ENCODE measurements around the gene ZFYVE1. TPM values are rescaled to one million over a fixed set of nuclear protein-coding genes. Genes with fewer than 3 reads are reported as not detected.

ZFYVE1 gene
- polyA plus RNA-seq, 1 of the 3 experiments (the other 2 are of a cell fraction) = 18.6 TPM

DNA sequence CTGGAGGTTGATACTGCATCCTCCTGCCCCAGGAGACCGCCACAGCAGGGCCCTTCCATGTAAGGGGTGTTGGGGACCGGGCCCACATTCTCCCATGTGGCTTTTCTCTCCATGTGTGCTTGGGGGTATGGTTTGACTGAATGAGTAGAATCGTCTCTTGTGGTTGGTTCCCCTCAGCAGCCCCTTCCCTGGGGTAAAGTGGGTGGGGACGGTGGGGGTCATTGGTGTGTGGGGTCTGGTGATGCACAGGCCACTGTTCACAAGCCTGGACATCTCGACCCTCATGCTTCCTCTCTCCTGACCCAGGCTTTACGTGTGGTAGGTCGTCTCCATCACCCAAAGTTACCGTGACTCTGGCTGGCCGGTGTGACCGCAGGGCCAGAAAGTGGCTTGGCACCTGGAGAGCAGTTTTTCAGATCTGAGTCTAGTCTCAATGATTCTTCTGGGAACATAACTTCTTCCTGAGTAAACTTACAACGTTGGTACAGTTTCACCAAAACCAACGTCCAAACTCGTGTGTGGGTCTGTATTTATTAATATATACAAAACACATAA is 83.0 kb downstream of the ZFYVE1 start:
- Histone ChIP-seq H3K36me3 (replicated peaks in 1 of 2; ENCODE audit: control insufficient read depth in 1 of 2, insufficient read depth in 2 of 2, low read length in 1 of 2) (peaks cover 0 to 14% of the 10 kb centered on the region in 2 experiments), H3K27me3 (ENCODE audit: insufficient read depth) (no peaks in the 10 kb centered on the region), H3K27ac (ENCODE audit: low read depth in 2 of 2, low read length in 1 of 2) (no peak overlapping the region), H3K4me2 (no peak overlapping the region), H3K9me2 (no peaks in the 10 kb centered on the region), H3K4me1 (ENCODE audit: control insufficient read depth in 1 of 2, insufficient read depth in 2 of 2, low read depth in 1 of 2, low read length in 1 of 2) (no peaks in the 10 kb centered on the region), H2AFZ (ENCODE audit: low read depth) (no peak overlapping the region), H4K20me1 (ENCODE audit: insufficient read depth) (no peaks in the 10 kb centered on the region), H3K9me3 (no peaks in the 10 kb centered on the region), H3F3A (replicated peaks; ENCODE audit: insufficient read depth) (no peaks in the 10 kb centered on the region), H3K9ac (no peak overlapping the region), H3K4me3 (ENCODE audit: low read depth in 2 of 2, low read length in 1 of 2) (no peak overlapping the region), H3K79me2 (ENCODE audit: insufficient read depth) (no peaks in the 10 kb centered on the region)
- no peak for DNase-seq
- TF ChIP-seq, protein P1, sequence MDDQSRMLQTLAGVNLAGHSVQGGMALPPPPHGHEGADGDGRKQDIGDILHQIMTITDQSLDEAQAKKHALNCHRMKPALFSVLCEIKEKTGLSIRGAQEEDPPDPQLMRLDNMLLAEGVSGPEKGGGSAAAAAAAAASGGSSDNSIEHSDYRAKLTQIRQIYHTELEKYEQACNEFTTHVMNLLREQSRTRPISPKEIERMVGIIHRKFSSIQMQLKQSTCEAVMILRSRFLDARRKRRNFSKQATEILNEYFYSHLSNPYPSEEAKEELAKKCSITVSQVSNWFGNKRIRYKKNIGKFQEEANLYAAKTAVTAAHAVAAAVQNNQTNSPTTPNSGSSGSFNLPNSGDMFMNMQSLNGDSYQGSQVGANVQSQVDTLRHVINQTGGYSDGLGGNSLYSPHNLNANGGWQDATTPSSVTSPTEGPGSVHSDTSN (IDR thresholded peaks at IDR 0.05) = no peak
- TF ChIP-seq TEAD4 (IDR thresholded peaks at IDR 0.05; ENCODE audit: borderline replicate concordance, insufficient read depth) (no peak), POLR2AphosphoS5 (IDR thresholded peaks at IDR 0.05; ENCODE audit: low read depth, low read length) (no peak), EZH2phosphoT487 (IDR thresholded peaks at IDR 0.05; ENCODE audit: borderline replicate concordance, low read depth) (no peak), FOXJ3 (CRISPR knock-in tag; IDR thresholded peaks at IDR 0.05) (no peak), SMC3 (IDR thresholded peaks at IDR 0.05; ENCODE audit: low read depth, low read length) (no peak), ELF1 (IDR thresholded peaks at IDR 0.05) (no peak), RFX5 (IDR thresholded peaks at IDR 0.05; ENCODE audit: low read length) (no peak), GATA2 (CRISPR knock-in tag; IDR thresholded peaks at IDR 0.05) (no peak), FOSL2 (IDR thresholded peaks at IDR 0.05; ENCODE audit: borderline replicate concordance, low read depth) (no peak), JUND (IDR thresholded peaks at IDR 0.05) (no peak), RXRA (IDR thresholded peaks at IDR 0.05; ENCODE audit: borderline replicate concordance, low read depth) (no peak), NRF1 (IDR thresholded peaks at IDR 0.05; ENCODE audit: low read depth, low read length) (no peak), FOXM1 (IDR thresholded peaks at IDR 0.05; ENCODE audit: low read depth) (no peak)
- TF ChIP-seq, protein P2, sequence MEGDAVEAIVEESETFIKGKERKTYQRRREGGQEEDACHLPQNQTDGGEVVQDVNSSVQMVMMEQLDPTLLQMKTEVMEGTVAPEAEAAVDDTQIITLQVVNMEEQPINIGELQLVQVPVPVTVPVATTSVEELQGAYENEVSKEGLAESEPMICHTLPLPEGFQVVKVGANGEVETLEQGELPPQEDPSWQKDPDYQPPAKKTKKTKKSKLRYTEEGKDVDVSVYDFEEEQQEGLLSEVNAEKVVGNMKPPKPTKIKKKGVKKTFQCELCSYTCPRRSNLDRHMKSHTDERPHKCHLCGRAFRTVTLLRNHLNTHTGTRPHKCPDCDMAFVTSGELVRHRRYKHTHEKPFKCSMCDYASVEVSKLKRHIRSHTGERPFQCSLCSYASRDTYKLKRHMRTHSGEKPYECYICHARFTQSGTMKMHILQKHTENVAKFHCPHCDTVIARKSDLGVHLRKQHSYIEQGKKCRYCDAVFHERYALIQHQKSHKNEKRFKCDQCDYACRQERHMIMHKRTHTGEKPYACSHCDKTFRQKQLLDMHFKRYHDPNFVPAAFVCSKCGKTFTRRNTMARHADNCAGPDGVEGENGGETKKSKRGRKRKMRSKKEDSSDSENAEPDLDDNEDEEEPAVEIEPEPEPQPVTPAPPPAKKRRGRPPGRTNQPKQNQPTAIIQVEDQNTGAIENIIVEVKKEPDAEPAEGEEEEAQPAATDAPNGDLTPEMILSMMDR (IDR thresholded peaks at IDR 0.05) = no peak
- TF ChIP-seq, protein P3, sequence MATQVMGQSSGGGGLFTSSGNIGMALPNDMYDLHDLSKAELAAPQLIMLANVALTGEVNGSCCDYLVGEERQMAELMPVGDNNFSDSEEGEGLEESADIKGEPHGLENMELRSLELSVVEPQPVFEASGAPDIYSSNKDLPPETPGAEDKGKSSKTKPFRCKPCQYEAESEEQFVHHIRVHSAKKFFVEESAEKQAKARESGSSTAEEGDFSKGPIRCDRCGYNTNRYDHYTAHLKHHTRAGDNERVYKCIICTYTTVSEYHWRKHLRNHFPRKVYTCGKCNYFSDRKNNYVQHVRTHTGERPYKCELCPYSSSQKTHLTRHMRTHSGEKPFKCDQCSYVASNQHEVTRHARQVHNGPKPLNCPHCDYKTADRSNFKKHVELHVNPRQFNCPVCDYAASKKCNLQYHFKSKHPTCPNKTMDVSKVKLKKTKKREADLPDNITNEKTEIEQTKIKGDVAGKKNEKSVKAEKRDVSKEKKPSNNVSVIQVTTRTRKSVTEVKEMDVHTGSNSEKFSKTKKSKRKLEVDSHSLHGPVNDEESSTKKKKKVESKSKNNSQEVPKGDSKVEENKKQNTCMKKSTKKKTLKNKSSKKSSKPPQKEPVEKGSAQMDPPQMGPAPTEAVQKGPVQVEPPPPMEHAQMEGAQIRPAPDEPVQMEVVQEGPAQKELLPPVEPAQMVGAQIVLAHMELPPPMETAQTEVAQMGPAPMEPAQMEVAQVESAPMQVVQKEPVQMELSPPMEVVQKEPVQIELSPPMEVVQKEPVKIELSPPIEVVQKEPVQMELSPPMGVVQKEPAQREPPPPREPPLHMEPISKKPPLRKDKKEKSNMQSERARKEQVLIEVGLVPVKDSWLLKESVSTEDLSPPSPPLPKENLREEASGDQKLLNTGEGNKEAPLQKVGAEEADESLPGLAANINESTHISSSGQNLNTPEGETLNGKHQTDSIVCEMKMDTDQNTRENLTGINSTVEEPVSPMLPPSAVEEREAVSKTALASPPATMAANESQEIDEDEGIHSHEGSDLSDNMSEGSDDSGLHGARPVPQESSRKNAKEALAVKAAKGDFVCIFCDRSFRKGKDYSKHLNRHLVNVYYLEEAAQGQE (IDR thresholded peaks at IDR 0.05; ENCODE audit: low read depth, low read length) = no peak
- TF ChIP-seq, protein P4, sequence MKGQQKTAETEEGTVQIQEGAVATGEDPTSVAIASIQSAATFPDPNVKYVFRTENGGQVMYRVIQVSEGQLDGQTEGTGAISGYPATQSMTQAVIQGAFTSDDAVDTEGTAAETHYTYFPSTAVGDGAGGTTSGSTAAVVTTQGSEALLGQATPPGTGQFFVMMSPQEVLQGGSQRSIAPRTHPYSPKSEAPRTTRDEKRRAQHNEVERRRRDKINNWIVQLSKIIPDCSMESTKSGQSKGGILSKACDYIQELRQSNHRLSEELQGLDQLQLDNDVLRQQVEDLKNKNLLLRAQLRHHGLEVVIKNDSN (IDR thresholded peaks at IDR 0.05; ENCODE audit: borderline replicate concordance, low read depth) = no peak
- TF ChIP-seq, protein P5, sequence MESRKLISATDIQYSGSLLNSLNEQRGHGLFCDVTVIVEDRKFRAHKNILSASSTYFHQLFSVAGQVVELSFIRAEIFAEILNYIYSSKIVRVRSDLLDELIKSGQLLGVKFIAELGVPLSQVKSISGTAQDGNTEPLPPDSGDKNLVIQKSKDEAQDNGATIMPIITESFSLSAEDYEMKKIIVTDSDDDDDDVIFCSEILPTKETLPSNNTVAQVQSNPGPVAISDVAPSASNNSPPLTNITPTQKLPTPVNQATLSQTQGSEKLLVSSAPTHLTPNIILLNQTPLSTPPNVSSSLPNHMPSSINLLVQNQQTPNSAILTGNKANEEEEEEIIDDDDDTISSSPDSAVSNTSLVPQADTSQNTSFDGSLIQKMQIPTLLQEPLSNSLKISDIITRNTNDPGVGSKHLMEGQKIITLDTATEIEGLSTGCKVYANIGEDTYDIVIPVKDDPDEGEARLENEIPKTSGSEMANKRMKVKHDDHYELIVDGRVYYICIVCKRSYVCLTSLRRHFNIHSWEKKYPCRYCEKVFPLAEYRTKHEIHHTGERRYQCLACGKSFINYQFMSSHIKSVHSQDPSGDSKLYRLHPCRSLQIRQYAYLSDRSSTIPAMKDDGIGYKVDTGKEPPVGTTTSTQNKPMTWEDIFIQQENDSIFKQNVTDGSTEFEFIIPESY (IDR thresholded peaks at IDR 0.05; ENCODE audit: borderline replicate concordance, low read depth) = no peak
- CTCF ChIA-PET = interaction anchor here (2.2 to 7.8 kb wide), 2 partner anchors 428 to 431 kb away, joined by 12 to 51 read pairs; no protein-coding TSS in a partner anchor
- POLR2A ChIA-PET = no interaction called here
- WGBS (ENCODE audit: low lambda C conversion rate) = 81% methylated on average over 10 of the region's 13 CpGs

All from SK-N-SH (cell line).